SK-N-MC (cell line): ENCODE data around the gene SHISA2.

Experiments
- EZH2 ChIP-seq: fragments of 200-600 bp; sonication (generic); IDR thresholded peaks from one replicate; pipeline ENCODE4 v1.6.1; 2017; ENCODE audit warnings: antibody characterized with exemption
- POLR2AphosphoS5 ChIP-seq: IDR thresholded peaks from 2 replicates; pipeline ENCODE4 v1.6.1; 2012; ENCODE audit warnings: mild to moderate bottlenecking, low read depth, low read length, borderline replicate concordance

DNA sequence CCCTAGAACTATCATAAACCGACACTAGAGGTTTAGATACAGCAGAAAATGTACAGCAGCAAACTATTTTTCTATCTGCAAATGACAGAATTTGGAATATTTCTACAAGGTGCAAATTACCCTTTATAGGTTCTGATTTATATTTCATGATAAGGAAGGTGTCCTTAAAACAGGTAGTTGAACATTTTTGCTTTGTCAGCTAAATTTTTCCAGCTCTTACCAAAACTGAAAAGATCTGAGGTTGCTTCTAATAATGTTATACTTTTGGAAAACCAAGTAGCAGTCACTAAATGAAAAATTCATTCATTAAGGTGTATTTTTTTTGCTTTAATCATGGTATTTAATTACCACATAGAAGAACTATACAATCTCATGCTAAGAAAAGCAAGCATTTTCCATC lies 9.0 kb downstream of the SHISA2 start:
- TF ChIP-seq EZH2 (no peak), POLR2AphosphoS5 (no peak)
